ENCODE measurements around the gene CBLC.

Gene CBLC, protein sequence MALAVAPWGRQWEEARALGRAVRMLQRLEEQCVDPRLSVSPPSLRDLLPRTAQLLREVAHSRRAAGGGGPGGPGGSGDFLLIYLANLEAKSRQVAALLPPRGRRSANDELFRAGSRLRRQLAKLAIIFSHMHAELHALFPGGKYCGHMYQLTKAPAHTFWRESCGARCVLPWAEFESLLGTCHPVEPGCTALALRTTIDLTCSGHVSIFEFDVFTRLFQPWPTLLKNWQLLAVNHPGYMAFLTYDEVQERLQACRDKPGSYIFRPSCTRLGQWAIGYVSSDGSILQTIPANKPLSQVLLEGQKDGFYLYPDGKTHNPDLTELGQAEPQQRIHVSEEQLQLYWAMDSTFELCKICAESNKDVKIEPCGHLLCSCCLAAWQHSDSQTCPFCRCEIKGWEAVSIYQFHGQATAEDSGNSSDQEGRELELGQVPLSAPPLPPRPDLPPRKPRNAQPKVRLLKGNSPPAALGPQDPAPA

DNA sequence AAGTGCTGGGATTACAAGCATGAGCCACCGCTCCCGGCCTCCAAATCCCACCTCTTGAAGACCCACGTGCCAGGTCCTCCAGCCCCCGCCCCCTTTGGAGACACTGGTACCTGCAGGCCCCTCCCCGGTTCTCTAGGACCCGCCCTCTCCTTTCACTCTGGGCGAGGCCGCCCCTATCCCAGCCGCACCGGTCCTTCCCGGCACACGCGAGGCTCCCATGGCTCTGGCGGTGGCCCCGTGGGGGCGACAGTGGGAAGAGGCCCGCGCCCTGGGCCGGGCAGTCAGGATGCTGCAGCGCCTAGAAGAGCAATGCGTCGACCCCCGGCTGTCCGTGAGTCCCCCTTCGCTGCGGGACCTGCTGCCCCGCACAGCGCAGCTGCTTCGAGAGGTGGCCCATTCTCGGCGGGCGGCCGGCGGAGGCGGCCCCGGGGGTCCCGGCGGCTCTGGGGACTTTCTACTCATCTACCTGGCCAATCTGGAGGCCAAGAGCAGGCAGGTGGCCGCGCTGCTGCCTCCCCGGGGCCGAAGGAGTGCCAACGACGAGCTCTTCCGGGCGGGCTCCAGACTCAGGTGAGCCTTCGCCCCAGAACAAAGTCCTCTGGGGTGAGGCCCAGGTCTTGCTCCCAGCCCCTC, at the start of gene CBLC:
TSS of gene CBLC (plus strand) at position 176 of the 633 bp plus-strand sequence. CDS start at position 218, 42 bp downstream.
- Histone ChIP-seq H3K36me3 (no peaks in the 10 kb centered on the region), H3K27me3 (ENCODE audit: insufficient read depth, low read depth, severe bottlenecking) (no peaks in the 10 kb centered on the region), H3K9me3 (ENCODE audit: severe bottlenecking) (no peaks in the 10 kb centered on the region), H3K4me3 (ENCODE audit: low read depth, low read length) (no peak within 1 kb of the TSS), H3K27ac (no peak within 1 kb of the TSS)
- DNase-seq = no peak
- TF ChIP-seq, protein P1, sequence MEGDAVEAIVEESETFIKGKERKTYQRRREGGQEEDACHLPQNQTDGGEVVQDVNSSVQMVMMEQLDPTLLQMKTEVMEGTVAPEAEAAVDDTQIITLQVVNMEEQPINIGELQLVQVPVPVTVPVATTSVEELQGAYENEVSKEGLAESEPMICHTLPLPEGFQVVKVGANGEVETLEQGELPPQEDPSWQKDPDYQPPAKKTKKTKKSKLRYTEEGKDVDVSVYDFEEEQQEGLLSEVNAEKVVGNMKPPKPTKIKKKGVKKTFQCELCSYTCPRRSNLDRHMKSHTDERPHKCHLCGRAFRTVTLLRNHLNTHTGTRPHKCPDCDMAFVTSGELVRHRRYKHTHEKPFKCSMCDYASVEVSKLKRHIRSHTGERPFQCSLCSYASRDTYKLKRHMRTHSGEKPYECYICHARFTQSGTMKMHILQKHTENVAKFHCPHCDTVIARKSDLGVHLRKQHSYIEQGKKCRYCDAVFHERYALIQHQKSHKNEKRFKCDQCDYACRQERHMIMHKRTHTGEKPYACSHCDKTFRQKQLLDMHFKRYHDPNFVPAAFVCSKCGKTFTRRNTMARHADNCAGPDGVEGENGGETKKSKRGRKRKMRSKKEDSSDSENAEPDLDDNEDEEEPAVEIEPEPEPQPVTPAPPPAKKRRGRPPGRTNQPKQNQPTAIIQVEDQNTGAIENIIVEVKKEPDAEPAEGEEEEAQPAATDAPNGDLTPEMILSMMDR (IDR thresholded peaks at IDR 0.05; ENCODE audit: low read depth, low read length) = no peak

DNA sequence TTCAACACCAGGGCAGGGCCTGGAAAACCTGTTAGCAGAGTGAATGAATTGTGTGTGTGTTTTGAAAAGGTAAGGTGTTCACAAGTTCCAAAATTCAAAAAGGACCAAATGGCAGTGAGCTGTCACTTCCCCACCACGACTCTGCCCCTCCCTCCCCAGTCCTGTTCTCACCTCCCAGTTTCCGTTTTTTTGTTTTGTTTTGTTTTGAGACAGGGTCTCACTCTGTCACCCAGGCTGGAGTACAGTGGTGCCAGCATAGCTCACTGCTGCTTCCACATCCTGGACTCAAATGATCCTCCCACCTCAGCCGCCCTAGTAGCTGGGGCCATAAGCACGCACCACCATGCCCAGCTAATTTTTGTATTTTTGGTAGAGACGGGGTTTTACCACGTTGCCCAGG, 49.5 kb upstream of the CBLC start:
- TF ChIP-seq, protein P1 (IDR thresholded peaks at IDR 0.05; ENCODE audit: low read depth, low read length) = no peak
- H3K27ac ChIP-seq = no peak overlapping the region

DNA sequence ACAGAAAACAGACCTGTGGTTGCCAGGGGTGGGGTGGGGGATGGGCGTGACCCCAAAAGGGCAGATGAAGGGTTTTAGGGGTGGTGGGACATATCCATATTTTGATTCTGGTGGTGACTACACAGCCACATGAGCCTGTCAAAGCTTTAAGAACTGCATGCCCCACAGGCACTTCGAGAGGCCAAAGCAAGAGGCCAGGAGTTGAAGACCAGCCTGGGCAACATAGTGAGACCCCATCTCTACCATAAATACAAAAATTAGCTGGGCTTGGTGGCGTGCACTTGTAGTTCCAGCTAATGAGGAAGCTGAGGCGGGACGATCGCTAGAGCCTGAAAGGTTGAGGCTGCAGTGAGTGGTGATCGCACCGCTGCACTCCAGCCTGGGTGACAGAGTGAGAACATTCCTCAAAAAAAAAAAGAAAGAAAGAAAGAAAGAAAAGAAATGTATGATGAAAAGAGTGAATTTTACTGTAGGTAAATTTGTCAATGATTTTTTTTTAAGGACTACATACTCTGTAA, 48.1 kb upstream of the CBLC start:
- Histone ChIP-seq H3K27me3 (ENCODE audit: insufficient read depth, low read depth, severe bottlenecking) (no peaks in the 10 kb centered on the region), H3K36me3 (no peaks in the 10 kb centered on the region), H3K4me3 (ENCODE audit: low read depth, low read length) (no peak overlapping the region), H3K9me3 (ENCODE audit: severe bottlenecking) (no peaks in the 10 kb centered on the region), H3K27ac (no peak overlapping the region)
- TF ChIP-seq, protein P1 (IDR thresholded peaks at IDR 0.05; ENCODE audit: low read depth, low read length) = no peak
- no peak for DNase-seq

More for the DNA sequence above, 49.5 kb upstream of the CBLC start:
- H3K36me3 ChIP-seq = no peaks in the 10 kb centered on the region
- H3K4me3 ChIP-seq (ENCODE audit: low read depth, low read length) = no peak overlapping the region
- DNase-seq = no peak
- no peaks in the 10 kb centered on the region for H3K27me3 ChIP-seq (ENCODE audit: insufficient read depth, low read depth, severe bottlenecking)
- H3K9me3 ChIP-seq (ENCODE audit: severe bottlenecking) = no peaks in the 10 kb centered on the region

DNA sequence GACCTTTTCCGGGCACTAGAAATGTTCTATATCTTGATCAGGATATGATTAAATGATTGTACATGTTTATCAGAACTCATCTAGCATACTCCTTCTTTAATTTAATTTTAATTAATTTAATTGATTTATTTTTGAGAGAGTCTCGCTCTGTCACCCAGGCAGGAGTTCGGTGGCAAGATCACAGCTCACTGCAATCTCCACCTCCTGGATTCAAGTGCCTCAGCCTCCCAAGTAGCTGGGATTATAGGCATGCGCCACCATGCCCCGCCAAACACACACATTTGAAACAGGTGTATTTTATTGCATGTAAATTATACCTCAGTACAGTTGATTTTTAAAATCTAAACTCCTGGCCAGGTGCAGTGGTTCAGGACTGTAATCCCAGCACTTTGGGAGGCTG, 46.6 kb upstream of the CBLC start:
- no peak for DNase-seq
- Histone ChIP-seq H3K9me3 (ENCODE audit: severe bottlenecking) (no peaks in the 10 kb centered on the region), H3K36me3 (no peaks in the 10 kb centered on the region), H3K27ac (no peak overlapping the region), H3K27me3 (ENCODE audit: insufficient read depth, low read depth, severe bottlenecking) (no peaks in the 10 kb centered on the region), H3K4me3 (ENCODE audit: low read depth, low read length) (no peak overlapping the region)
- TF ChIP-seq, protein P1 (IDR thresholded peaks at IDR 0.05; ENCODE audit: low read depth, low read length) = no peak

DNA sequence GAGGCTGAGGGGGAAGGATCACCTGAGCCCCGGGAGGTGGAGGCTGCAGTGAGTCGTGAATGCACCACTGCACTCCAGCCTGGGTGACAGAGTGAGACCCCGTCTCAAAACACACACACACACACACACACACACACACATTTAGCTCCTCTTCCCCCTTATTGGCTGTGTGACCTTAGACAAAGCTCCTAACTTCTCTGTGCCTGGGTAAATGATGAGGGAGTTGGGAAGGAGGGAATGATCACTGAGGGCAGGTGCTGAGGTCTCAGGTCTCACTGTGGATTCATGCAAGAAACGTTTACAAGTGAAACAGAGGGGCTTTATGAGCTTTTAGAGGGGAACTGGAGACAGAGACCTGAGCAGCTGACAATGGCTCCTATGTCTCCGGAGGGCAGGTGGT, 46.1 kb upstream of the CBLC start:
- DNase-seq = no peak
- Histone ChIP-seq H3K27me3 (ENCODE audit: insufficient read depth, low read depth, severe bottlenecking) (no peaks in the 10 kb centered on the region), H3K27ac (no peak overlapping the region), H3K9me3 (ENCODE audit: severe bottlenecking) (no peaks in the 10 kb centered on the region), H3K4me3 (ENCODE audit: low read depth, low read length) (no peak overlapping the region), H3K36me3 (no peaks in the 10 kb centered on the region)
- TF ChIP-seq, protein P1 (IDR thresholded peaks at IDR 0.05; ENCODE audit: low read depth, low read length) = no peak
